Cardiac septum (tissue), 1 donor: ENCODE data around the gene MAP10. TPM values are rescaled to one million over a fixed set of nuclear protein-coding genes. Genes with fewer than 3 reads are reported as not detected.

Experiments used
- DNase-seq: peaks from one replicate; pipeline ENCODE4 v3.0.0-alpha.2; 2020; ENCODE audit warnings: low spot score
- intact Hi-C: fragments of 100-400 bp; cut with DNase I; formaldehyde crosslinking; loops from one replicate; pipeline ENCODE4 v1.14.0; 2022
- total RNA-seq: library from RNA; stranded (reverse); fragmentation: NEBNext Ultra II Directional; extraction: Animal tissue kit (Norgen Biotek cat#: 25700); gene quantifications from one replicate; pipeline ENCODE4 v1.2.1, GENCODE V29; 2021
- donor health status: DM: no; HTN: no; CAD: no.

MAP10 gene
- total RNA-seq, 1 donor from 2014 or later = 2.3 TPM

- DNase-seq = no peak
- intact Hi-C loops = no loop called here
These were observed 46.3 kb downstream of the MAP10 start for GRCh38 chr1:232851532-232851931.

- DNase-seq = no peak
- intact Hi-C loops = no loop called here
These were observed 49.0 kb downstream of the MAP10 start for GRCh38 chr1:232853994-232854797.

GRCh38 chr1:232854798-232855159, 49.6 kb downstream of the MAP10 start:
- DNase-seq = no peak
- intact Hi-C loops = no loop called here

- intact Hi-C loops = no loop called here
These were observed 51.3 kb downstream of the MAP10 start for GRCh38 chr1:232856541-232856940.

More at GRCh38 chr1:232856541-232856940, 51.3 kb downstream of the MAP10 start:
- no peak for DNase-seq

Other genes starting within 250 kb of the MAP10 start
- 98.7 TPM for gene SIPA1L2, start 175.3 kb upstream of the MAP10 start, total RNA-seq
- gene NTPCR, start 145.2 kb downstream of the MAP10 start, total RNA-seq = 47.1 TPM